ENCODE results near the gene HACL1. TPM values are rescaled to one million over a fixed set of nuclear protein-coding genes. Genes with fewer than 3 reads are reported as not detected.
A peak's percentile ranks its signal among the peaks of the same experiment; 100 is the strongest.
"Not testable (repeated sequence)": the region's sequence is repeated elsewhere in the genome, so short reads cannot be mapped to it uniquely, and the experiment has no call there.

HACL1 gene
- total RNA-seq, 1 experiment from 2014 or later: 22.4 TPM

- DNase-seq (ENCODE audit: low spot score): no peak
Measured at GRCh38 chr3:15581471-15582394, 19.6 kb downstream of the HACL1 start.

DNA sequence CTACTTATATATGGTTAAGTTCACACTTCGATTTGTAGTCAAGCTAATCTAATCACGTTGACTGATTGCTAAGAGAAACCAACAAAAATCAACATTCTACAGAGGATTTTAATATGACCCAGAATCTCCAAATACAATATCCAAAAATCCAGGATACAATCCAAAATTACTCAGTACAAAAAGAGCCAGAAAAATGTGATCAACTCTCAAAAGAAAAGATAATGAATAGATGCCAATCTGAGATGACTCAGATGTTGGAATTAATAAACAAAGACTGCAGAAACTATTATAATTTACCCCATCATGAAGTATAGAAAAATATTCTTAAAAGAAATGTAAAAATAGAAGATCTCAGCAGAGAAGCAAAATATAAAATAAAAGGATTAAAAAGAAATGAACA is 22.3 kb downstream of the HACL1 start:
- DNase-seq (ENCODE audit: low spot score): no peak

- DNase-seq (ENCODE audit: low spot score): no peak
Measured at GRCh38 chr3:15578289-15578867, 23.0 kb downstream of the HACL1 start.

DNA sequence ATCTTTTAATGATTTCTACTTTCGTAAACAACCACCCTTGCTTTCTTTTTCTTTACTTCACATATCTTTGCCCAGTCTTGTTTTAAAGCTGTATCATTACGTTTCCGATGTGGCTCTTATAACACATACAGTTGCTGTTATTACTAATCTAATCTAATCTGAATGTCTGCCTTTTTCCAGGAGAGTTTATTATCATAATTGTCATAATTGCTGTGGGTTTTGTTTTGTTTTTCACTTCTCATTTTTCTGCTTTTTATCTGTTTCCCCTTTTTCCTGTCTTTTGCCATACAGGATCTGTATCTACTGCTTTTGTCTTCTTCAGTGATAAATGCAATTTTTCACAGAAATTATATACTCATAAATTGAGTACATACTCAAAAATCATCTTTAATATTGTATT is 24.9 kb downstream of the HACL1 start:
- no peak for DNase-seq (ENCODE audit: low spot score)

DNA sequence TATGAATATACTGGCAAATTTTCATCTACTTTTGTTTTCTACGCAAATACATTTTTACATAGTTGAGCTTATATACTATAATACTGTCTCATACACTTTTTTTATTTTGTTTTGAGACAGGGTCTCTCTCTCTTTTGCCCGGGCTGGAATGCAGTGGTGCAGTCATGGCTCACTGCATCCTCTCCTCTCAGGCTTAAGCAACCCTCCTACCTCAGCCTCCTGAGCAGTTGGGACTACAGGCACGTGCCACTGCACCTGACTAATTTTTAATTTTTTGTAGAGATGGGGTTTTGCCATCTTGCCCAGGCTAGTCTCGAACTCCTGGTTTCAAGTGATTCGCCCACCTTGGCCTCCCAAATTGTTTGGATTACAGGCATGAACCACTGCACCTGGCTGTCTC is 25.9 kb downstream of the HACL1 start:
- no peak for DNase-seq (ENCODE audit: low spot score)

- no peak for DNase-seq (ENCODE audit: low spot score)
Measured at GRCh38 chr3:15572138-15572537, 29.2 kb downstream of the HACL1 start.

GRCh38 chr3:15563190-15563589 is 38.2 kb downstream of the HACL1 start:
- DNase-seq (ENCODE audit: low spot score): no peak

GRCh38 chr3:15562560-15562959 is 38.8 kb downstream of the HACL1 start:
- no peak for DNase-seq (ENCODE audit: low spot score)

GRCh38 chr3:15558581-15558980 is 42.8 kb downstream of the HACL1 start:
- no peak for DNase-seq (ENCODE audit: low spot score)

GRCh38 chr3:15557511-15557946 is 43.8 kb downstream of the HACL1 start:
- peak; percentile 67 for DNase-seq (ENCODE audit: low spot score)

DNA sequence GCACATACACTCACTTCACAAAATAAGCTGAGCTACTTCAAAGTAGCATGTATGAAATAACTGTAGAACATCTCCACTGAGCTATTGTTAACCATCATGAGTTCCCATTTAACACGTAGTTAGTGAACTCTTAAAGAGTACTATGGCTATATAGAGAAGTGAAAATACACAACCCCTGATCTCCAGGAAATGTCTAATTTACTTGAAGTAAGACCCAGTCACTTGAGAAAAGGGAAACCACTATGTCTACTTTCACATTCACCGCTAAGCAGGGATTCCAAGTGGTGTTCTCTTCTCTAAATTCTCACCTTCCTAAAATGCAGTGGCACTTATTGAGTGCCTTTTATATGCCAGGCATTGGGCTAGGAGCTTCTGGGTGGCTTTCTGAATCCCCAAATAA is 44.9 kb downstream of the HACL1 start:
- no peak for DNase-seq (ENCODE audit: low spot score)

GRCh38 chr3:15553749-15554148 is 47.6 kb downstream of the HACL1 start:
- DNase-seq (ENCODE audit: low spot score): no peak

DNA sequence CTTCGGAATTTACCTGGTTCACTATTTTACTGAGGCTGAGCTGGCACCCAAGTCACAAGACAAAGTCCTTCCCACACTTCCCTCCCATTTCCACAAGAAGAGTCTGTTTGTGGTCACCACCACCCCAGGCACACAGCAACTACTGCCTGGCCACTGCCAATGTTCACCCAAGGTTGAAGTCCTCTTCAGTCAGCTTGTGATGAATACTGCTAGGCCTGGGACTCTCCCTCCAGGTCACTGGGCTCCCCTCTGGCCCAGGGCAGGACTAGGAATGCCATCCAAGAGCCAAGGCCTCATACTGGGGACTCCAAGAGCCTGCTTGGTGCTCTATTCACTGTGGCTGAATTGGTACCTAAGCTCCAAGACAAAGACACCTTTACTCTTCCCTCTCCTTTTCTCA is 49.5 kb downstream of the HACL1 start:
- DNase-seq (ENCODE audit: low spot score): no peak

DNA sequence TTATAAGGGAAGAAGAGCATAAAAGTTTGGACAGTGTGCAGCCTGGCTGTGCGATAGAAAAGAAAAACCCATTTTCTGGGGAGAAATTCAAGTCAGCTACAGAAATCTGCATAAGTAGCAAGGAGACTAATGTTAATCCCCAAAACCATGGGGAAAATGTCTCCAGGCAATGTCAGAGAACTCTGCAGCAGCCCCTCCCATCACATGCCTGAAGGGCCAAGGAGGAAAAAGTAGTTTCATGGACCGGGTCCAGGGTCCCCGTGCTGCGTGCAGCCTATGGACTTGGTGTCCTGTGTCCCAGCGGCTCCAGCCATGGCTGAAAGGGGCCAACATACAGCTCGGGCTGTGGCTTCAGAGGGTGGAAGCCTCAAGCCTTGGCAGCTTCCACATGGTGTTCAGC is 51.5 kb downstream of the HACL1 start:
- DNase-seq (ENCODE audit: low spot score): no peak

DNA sequence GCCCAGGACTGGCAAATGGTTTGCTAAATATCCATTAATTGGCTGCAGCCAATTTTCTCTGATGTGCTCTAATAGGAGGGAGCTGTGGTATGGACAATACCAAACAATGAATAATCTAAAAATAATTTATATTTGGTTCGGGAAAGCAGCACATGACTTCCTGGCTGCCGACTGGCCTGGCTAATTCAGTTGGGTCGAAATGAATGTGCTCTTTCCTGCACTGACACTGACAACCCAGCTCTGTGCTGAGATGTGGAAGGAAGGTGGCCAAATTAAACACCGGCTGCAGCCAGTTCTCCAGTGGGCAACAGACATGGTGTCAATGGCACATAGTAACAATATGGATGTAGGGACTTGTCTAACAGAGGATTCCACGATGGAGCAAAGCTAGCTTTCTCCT is 58.8 kb downstream of the HACL1 start:
- no peak for DNase-seq (ENCODE audit: low spot score)

- DNase-seq (ENCODE audit: low spot score): no peak
Measured at GRCh38 chr3:15541371-15541770, 60.0 kb downstream of the HACL1 start.

DNA sequence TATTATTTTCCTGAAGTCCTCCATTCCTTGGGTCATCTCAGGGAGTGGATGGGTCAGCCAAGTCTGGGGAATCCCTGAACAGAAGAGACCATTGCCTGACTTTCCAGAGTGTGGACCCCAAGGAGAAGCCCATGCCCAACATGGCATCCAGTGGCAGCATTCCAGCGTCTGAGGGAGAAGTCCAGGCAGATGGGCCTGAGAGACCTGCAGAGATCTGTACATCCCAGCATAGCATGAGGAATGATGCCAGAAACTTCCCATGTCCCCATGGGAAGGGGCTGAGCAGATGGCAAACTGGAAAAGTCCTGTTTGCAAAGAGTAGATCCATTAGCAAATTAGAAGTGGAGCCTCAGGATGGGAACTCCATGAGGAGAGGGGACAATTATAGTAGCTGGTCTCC is 62.3 kb downstream of the HACL1 start:
- no peak for DNase-seq (ENCODE audit: low spot score)

DNA sequence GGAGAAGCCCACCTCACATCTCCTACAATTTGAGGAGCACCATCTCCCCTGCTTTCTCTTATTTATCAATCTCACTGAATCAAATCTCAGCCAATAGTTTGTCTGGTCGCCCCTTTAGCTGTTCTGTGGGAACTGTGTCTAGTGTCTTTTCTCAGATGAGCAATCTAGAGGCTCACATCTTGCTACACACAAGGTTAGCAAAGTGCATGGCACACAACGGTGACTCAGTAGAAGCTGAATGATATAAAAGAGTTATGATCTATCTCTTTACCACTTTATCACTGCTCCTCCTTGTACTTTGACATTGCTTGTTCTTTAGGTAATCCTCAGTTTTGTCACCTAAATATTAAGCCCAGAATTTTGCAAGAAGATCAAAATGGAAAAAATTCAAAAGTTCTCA is 63.0 kb downstream of the HACL1 start:
- no peak for DNase-seq (ENCODE audit: low spot score)

DNA sequence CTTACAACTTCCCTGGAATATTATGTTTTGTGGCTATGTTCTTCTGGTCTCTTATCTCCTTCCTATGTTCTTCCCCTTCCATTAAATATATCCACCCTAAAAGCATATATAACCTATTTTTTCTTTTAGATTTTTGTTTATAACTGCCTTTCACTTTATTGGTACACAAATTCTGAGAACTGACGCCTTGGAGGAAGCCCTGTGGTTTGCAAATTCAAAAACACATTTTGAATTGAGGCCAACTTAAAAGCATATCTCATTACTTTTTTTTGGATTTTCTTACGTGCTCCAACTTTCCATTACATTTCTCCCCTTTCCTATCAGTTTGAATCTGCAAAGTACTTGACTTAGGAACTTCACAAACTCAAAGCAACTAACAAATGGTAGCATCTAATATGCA is 64.5 kb downstream of the HACL1 start:
- no peak for DNase-seq (ENCODE audit: low spot score)

GRCh38 chr3:15535732-15536131 is 65.6 kb downstream of the HACL1 start:
- DNase-seq (ENCODE audit: low spot score): no peak

- DNase-seq (ENCODE audit: low spot score): not testable (repeated sequence)
Measured at GRCh38 chr3:15532614-15533013, 68.8 kb downstream of the HACL1 start.

DNA sequence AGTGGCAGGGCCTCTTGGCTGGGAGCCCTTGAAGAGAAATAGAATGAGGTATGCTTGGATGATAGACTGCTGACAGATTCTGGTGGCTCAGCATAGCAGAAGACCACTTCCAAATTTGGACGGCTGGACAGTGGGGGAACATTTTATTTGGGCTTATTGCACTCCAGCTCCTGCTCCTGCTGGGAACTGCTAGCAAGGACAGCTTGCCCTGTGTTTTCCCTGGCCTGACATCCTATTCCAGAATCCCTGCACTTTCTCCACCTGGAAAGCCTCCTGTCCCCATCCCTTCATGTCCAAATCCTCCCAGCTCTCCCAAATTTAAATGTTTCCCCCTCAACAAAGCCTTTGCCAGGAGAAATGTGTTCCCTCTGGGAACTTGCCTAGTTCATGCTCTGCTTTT is 70.0 kb downstream of the HACL1 start:
- no peak for DNase-seq (ENCODE audit: low spot score)

DNA sequence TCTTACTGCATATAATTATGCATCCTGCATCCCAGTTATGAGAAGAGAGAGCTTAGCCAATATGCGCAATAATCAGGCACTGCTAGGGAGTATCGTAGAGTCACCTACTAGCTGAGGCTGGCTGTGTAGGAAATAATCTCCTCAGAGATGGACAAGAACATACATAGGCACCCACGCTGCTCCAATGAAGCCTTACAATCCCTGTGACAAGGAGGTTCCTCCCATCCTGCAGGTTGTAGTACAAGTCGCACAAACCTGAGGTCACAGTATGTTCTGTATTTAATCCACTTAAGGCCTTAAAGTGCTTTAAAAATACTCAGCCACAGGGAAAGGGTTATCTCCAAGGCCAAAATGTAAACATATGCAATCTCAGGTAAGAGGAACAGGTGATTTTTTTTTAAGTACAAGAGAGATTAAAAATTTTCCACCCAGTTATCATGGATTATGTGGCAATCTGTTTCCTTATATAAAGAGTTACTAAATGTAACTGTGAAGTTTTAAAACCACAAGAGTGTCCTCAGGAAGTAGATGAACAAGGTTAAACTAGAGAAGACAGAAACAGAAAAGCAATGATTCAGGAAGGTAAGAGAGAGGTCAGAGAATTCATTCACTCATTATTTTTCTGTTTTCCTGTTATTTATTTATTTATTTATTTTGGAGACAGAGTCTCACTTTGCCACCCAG is 72.4 kb downstream of the HACL1 start:
- no peak for DNase-seq (ENCODE audit: low spot score)
